K562 (cell line): Measurements from ENCODE around the gene PSMC3IP. TPM values are rescaled to one million over a fixed set of nuclear protein-coding genes. Genes with fewer than 3 reads are reported as not detected.

Experiments
- E2F5 ChIP-seq: sonication (generic); formaldehyde crosslinking; IDR thresholded peaks from 2 replicates; pipeline ENCODE4 v1.8.0; 2022; ENCODE audit warnings: mild to moderate bottlenecking, missing genetic modification reagents
- GTF2E2 ChIP-seq: fragments of 200-800 bp; sonication (Bioruptor generic); IDR thresholded peaks from 2 replicates; pipeline ENCODE4 v1.6.1; 2016; ENCODE audit warnings: missing genetic modification characterization, missing compliant biosample characterization
- ILK ChIP-seq: fragments of 450-650 bp; IDR thresholded peaks from 2 replicates; pipeline ENCODE4 v1.6.1; 2016; ENCODE audit warnings: missing genetic modification characterization, low read depth, mild to moderate bottlenecking, missing compliant biosample characterization, moderate library complexity, borderline replicate concordance
- MAFG ChIP-seq: fragments of 450-650 bp; conservative IDR thresholded peaks from 2 replicates; pipeline ENCODE4 v1.6.1; 2016; ENCODE audit warnings: missing genetic modification characterization, missing compliant biosample characterization
- MEF2D ChIP-seq: conservative IDR thresholded peaks from 2 replicates; pipeline ENCODE4 v1.6.1; 2016; ENCODE audit warnings: low read depth, missing genetic modification characterization, missing compliant biosample characterization
- RREB1 ChIP-seq: fragments of 250-450 bp; sonication (Bioruptor Pico); IDR thresholded peaks from 2 replicates; pipeline ENCODE4 v1.4.0; 2020
- TRIM25 ChIP-seq: fragments of 450-650 bp; IDR thresholded peaks from 2 replicates; pipeline ENCODE4 v1.7.0; 2016; ENCODE audit warnings: borderline replicate concordance
- ZNF407 ChIP-seq: fragments of 450-650 bp; IDR thresholded peaks from 2 replicates; pipeline ENCODE4 v1.6.1; 2016; ENCODE audit warnings: low read depth
- ZNF707 ChIP-seq: fragments of 250-450 bp; sonication (Bioruptor Pico); conservative IDR thresholded peaks from 2 replicates; pipeline ENCODE4 v1.8.0; 2022; ENCODE audit warnings: inconsistent platforms, mild to moderate bottlenecking, moderate library complexity
- polyA plus RNA-seq, 8 experiments: library from polyadenylated mRNA; depleted of rRNA in 4 of 8; stranded (reverse) in 5 of 8; unstranded in 3 of 8; fragments of >200 nt; fragmentation: Nextera tagmentation in 2 of 8; fragmentation: Illumina TruSeq in 1 of 8; extraction: Ambion mirVana in 2 of 8; extraction: Trizol in 1 of 8; gene quantifications; 2 replicates each; pipeline versions ENCODE4 v1.2.1 to v1.2.3, GENCODE V29; 2011 to 2014; ENCODE audit warnings: inconsistent platforms in 1 of 8, missing spikeins in 1 of 8
- total RNA-seq, 7 experiments: library from RNA; depleted of rRNA in 6 of 7; stranded (reverse); fragments of >200 nt in 6 of 7; fragmentation: Illumina TruSeq in 2 of 7; extraction: Trizol in 2 of 7; gene quantifications; 2 replicates each; pipeline versions ENCODE4 v1.2.1 to v1.2.3, GENCODE V29; 2011 to 2021; ENCODE audit warnings: low replicate concordance in 1 of 7

Gene PSMC3IP
- total and polyA plus RNA-seq, 9 of the 15 experiments (the other 6 are each of a cell fraction or from before 2014, with no cell fraction given): 13.8 to 65.6 (median 32.8) TPM

- no peak for TF ChIP-seq ILK (tag)
- no peak for TF ChIP-seq RREB1 (CRISPR knock-in tag)
- no peak; the same call in 1 of the 2 replicates for TF ChIP-seq TRIM25
- no peak for TF ChIP-seq E2F5 (CRISPR knock-in tag)
- TF ChIP-seq ZNF407: peak; percentile 88
- no peak for TF ChIP-seq GTF2E2
- TF ChIP-seq ZNF707 (CRISPR knock-in tag): no peak
- no peak for TF ChIP-seq MAFG (tag)
- TF ChIP-seq MEF2D (tag): 0 out of 2 replicates have a peak, but pooled peaks have one; percentile 24
Observed at GRCh38 chr17:42577532-42578281, at the start of gene PSMC3IP (continued).
